ENCODE measurements around the gene FLII.

GRCh38 chr17:18254888-18255649 is 3.5 kb downstream of the FLII start:
- no peak for TF ChIP-seq USF2 (IDR thresholded peaks at IDR 0.05; ENCODE audit: borderline replicate concordance, low read depth, low read length)
- no peak for TF ChIP-seq CTCF (IDR thresholded peaks at IDR 0.05)
- TF ChIP-seq JUND (IDR thresholded peaks at IDR 0.05): no peak
- no peak for TF ChIP-seq MAX (IDR thresholded peaks at IDR 0.05; ENCODE audit: low read depth)
- no peak for TF ChIP-seq ELF1 (IDR thresholded peaks at IDR 0.05)
- TF ChIP-seq FOSL2 (IDR thresholded peaks at IDR 0.05; ENCODE audit: borderline replicate concordance, low read depth): no peak
- TF ChIP-seq EP300 (IDR thresholded peaks at IDR 0.05; ENCODE audit: borderline replicate concordance in 1 of 2, low read depth in 1 of 2, low read length in 1 of 2): no peak
- no peak for TF ChIP-seq SMC3 (IDR thresholded peaks at IDR 0.05; ENCODE audit: low read depth, low read length)
- TF ChIP-seq POLR2AphosphoS5 (IDR thresholded peaks at IDR 0.05; ENCODE audit: low read depth, low read length): no peak
- TF ChIP-seq GATA2 (CRISPR knock-in tag; IDR thresholded peaks at IDR 0.05): no peak
- TF ChIP-seq EZH2phosphoT487 (IDR thresholded peaks at IDR 0.05; ENCODE audit: borderline replicate concordance, low read depth): no peak

Measured in SK-N-SH (cell line).